Upper lobe of left lung (tissue), 6 donors: ENCODE data around the gene PLCB2. TPM values are rescaled to one million over a fixed set of nuclear protein-coding genes. Genes with fewer than 3 reads are reported as not detected.

Source experiments
- ATAC-seq, 2 donors: fragments of 200-7000 bp; cut with Tn5 transposase; one replicate each; pipeline ENCODE4 v1.9.1; 2022; ENCODE audit warnings: mild to moderate bottlenecking in 2 of 2, moderate library complexity in 2 of 2; ENCODE audit not compliant: low FRiP score in 2 of 2
- DNase-seq, 2 donors: peaks; one replicate each; pipeline ENCODE4 v3.0.0-alpha.2; 2019 to 2020
- H3K27ac ChIP-seq, 4 donors: fragments of 200-600 bp; sonication (generic); one replicate each; pipeline ENCODE4 v1.5.1; 2016 to 2019
- H3K27me3 ChIP-seq, 4 donors: fragments of 200-600 bp; sonication (generic); one replicate each; pipeline ENCODE4 v1.5.1; 2017 to 2019
- H3K36me3 ChIP-seq, 4 donors: fragments of 200-600 bp; sonication (generic); one replicate each; pipeline ENCODE4 v1.5.1; 2016 to 2019
- H3K4me1 ChIP-seq, 4 donors: fragments of 200-600 bp; sonication (generic); one replicate each; pipeline ENCODE4 v1.5.1; 2018 to 2019
- H3K4me3 ChIP-seq, 4 donors: fragments of 200-600 bp; sonication (generic); one replicate each; pipeline ENCODE4 v1.5.1; 2017 to 2019; ENCODE audit warnings: mild to moderate bottlenecking in 2 of 4, moderate library complexity in 1 of 4
- H3K9me3 ChIP-seq, 4 donors: fragments of 200-600 bp; sonication (generic); one replicate each; pipeline ENCODE4 v1.5.1; 2018 to 2019
- EP300 ChIP-seq, 4 donors: sonication (generic); formaldehyde crosslinking; IDR thresholded peaks; one replicate each; pipeline ENCODE4 v1.5.1; 2017; ENCODE audit warnings: antibody characterized with exemption in 4 of 4, control low read depth in 2 of 4
- POLR2A ChIP-seq, 4 donors: fragments of 450-650 bp; IDR thresholded peaks; one replicate each; pipeline ENCODE4 v1.5.1; 2016 to 2017; ENCODE audit warnings: antibody characterized with exemption in 4 of 4, mild to moderate bottlenecking in 2 of 4
- POLR2AphosphoS5 ChIP-seq, 2 donors: sonication (generic); formaldehyde crosslinking; IDR thresholded peaks; one replicate each; pipeline ENCODE4 v1.5.1; 2017; ENCODE audit warnings: antibody characterized with exemption in 2 of 2
- WGBS, 2 donors: methylation state at CpG; one replicate each; pipeline ENCODE4 v1.1.5; 2017 to 2018; 5-methylcytosine and 5-hydroxymethylcytosine counted together
- total RNA-seq, 6 donors: library from RNA; depleted of rRNA in 4 of 6; stranded (reverse); fragments of >200 nt in 4 of 6; gene quantifications; one replicate each; pipeline versions ENCODE4 v1.1.0 to v1.2.1, GENCODE V29; 2016 to 2021
- TF ChIP-seq, protein P1 (sequence below), 6 experiments: fragments of 450-650 bp in 4 of 6; fragments of 200-600 bp in 2 of 6; sonication (generic) in 2 of 6; IDR thresholded peaks; one replicate each; pipeline ENCODE4 v1.5.1; 2016 to 2019; ENCODE audit warnings: antibody characterized with exemption in 6 of 6
- donor health status: DM: no; HTN: no; CAD: no; lungs with moderate emphysema.
- donor health status: DM: no; HTN: yes; CAD: no; lungs with severe emphysema.

PLCB2 gene
- total RNA-seq, 6 donors from 2014 or later = 26.9 to 170 (median 85.7) TPM

DNA sequence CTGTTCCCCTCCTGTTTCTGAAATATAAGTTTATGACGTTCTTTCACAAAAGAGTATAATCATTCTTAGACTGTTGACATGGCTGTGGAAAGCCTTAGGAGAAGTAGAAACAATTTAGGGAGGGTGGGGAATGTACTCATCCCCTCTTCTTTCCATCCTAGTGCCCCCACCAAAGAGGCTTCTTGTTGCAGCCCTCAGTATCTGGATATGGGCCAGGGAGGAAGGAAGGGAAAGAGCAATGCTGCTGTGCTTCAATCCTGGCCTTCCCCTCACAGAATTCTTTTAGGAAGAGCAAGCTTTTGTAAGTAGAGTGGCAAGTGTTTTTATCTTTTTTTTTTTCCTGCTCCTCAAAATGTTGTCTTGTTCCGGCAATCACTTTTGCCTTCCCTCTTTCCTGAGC, 17.5 kb upstream of the PLCB2 start:
- ATAC-seq = no peak
- Histone ChIP-seq H3K36me3 (no peaks in the 10 kb centered on the region), H3K27ac (peak overlapping the region; percentile 13 to 91 (median 80)), H3K9me3 (no peaks in the 10 kb centered on the region), H3K27me3 (no peaks in the 10 kb centered on the region), H3K4me1 (peaks cover 31 to 72% (median 39%) of the 10 kb centered on the region in 4 donors), H3K4me3 (peak overlapping the region in 3 of 4 donors; percentile 66 to 80 (median 77))
- DNase-seq = no peak
- 20 to 29% methylated on average over 2 of the region's 2 CpGs for WGBS, 2 donors
- no peak for TF ChIP-seq EP300 (IDR thresholded peaks at IDR 0.05)
- TF ChIP-seq, protein P1, sequence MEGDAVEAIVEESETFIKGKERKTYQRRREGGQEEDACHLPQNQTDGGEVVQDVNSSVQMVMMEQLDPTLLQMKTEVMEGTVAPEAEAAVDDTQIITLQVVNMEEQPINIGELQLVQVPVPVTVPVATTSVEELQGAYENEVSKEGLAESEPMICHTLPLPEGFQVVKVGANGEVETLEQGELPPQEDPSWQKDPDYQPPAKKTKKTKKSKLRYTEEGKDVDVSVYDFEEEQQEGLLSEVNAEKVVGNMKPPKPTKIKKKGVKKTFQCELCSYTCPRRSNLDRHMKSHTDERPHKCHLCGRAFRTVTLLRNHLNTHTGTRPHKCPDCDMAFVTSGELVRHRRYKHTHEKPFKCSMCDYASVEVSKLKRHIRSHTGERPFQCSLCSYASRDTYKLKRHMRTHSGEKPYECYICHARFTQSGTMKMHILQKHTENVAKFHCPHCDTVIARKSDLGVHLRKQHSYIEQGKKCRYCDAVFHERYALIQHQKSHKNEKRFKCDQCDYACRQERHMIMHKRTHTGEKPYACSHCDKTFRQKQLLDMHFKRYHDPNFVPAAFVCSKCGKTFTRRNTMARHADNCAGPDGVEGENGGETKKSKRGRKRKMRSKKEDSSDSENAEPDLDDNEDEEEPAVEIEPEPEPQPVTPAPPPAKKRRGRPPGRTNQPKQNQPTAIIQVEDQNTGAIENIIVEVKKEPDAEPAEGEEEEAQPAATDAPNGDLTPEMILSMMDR (IDR thresholded peaks at IDR 0.05) = no peak
- no peak for TF ChIP-seq POLR2AphosphoS5 (IDR thresholded peaks at IDR 0.05)
- no peak for TF ChIP-seq POLR2A (IDR thresholded peaks at IDR 0.05)

DNA sequence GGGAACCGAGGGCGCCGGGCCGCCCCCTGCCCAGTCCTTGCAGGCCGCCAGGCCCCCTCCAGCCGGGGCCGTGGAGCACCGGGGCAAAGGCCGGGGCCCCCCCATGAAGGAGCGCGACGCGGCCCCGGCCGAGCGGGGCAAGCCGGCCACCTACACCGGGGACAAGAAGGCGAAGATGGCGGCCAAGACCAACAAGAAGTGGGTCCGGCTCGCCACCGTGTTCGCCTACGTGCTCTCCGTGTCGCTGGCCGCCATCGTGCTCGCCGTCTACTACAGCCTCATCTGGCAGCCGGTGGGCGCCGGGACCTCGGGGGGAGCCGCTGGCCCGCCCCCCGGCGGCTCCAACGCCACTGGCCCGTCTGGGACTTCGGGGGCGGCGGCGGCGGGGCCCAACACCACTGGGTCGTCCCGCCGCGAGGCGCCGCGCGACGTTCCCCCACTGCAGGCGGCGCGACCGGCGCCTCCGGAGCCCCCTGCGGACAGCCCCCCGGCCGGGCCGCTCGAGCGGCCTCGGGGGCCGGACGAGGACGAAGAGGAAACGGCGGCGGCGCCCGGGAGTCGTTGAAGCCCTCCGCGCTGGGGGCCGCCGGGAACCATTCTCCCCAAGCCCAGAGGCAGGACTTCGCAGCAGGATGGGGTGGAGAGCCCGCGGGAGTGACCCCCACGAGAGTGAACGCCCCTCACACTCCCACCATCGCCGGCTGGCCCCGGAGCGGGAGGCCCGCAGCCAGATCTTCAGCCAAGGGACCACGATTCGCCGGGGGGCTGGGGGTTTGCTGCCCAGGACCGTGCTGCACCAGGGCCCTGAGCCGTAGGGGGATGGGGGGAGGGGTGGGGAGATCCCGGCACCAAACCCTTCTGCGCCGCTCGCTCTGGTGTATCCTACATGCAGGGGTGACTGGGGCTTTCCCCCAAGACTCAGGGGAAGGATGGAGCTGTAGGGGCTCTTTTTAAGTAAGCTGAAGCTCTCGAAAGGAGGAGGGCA, 16.5 kb upstream of the PLCB2 start:
- peak; percentile 48 to 89 for DNase-seq
- Histone ChIP-seq H3K27ac (peak overlapping the region; percentile 76 to 91 (median 82)), H3K4me1 (peaks cover 22 to 63% (median 33%) of the 10 kb centered on the region in 4 donors), H3K36me3 (no peaks in the 10 kb centered on the region), H3K9me3 (no peaks in the 10 kb centered on the region), H3K27me3 (no peaks in the 10 kb centered on the region), H3K4me3 (peak overlapping the region; percentile 66 to 93 (median 78))
- TF ChIP-seq, protein P1 (IDR thresholded peaks at IDR 0.05) = no peak
- TF ChIP-seq POLR2A (IDR thresholded peaks at IDR 0.05) (no peak), EP300 (IDR thresholded peaks at IDR 0.05) (no peak)
- peak in 1 of 2 donors; percentile 1 for ATAC-seq
- WGBS, 2 donors = 0 to 3% methylated on average over 1 to 35 of the region's 101 CpGs

DNA sequence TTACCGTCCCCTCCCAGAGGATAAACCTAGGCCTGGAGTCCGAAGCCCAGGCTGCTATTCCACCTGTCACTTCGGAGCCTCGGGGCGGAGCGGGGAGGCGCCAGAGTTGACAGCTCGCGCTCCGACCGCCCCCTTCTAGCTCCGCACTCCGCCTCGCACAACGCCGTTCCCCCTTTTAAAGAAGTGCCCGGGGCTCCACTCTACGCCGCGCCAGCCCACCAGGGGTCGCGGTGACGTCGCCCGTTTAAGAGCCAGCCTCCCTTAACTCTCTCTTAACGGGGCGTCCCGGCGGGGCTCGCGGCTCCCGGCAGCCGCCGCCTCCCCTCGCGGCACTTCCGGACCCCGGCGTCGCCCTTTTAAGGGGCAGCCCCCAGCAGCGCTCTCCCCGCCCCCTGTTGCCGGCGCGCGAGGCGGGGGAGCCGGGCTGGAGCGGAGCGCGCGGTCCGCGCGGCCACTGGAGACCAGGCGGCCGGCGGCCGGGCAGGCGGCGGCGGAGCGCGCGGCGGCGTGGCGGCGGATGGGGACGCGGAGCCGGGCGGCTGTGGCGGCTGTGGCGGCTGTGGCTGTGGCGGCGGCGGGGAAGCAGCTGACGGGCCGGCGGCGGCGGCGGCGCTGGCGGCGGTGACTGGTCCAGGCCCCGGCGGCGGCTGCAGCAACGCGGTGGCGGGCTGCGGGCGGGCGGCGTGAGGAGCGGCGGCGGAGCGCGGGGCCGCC, 15.7 kb upstream of the PLCB2 start, which contains the start of gene INAFM2:
Gene INAFM2 (plus strand): TSS at position 454 of the 714 bp plus-strand sequence. CDS start 364 bp downstream, outside the sequence.
- TF ChIP-seq POLR2AphosphoS5 (IDR thresholded peaks at IDR 0.05) (peak in 1 of 2 donors; percentile 66), EP300 (IDR thresholded peaks at IDR 0.05) (no peak), POLR2A (IDR thresholded peaks at IDR 0.05) (peak in 1 of 4 donors; percentile 67)
- TF ChIP-seq, protein P1 (IDR thresholded peaks at IDR 0.05) = peak; percentile 74 to 92 (median 87)
- Histone ChIP-seq H3K4me3 (peak within 1 kb of the TSS; percentile 66 to 93 (median 78)), H3K27ac (peak within 1 kb of the TSS; percentile 76 to 91 (median 82)), H3K36me3 (no peaks in the 10 kb centered on the region), H3K4me1 (peaks cover 21 to 54% (median 29%) of the 10 kb centered on the region in 4 donors), H3K9me3 (no peaks in the 10 kb centered on the region), H3K27me3 (no peaks in the 10 kb centered on the region)
- DNase-seq (peak; percentile 93 to 98), ATAC-seq (peak; percentile 94 to 95)
- WGBS, 2 donors = 0 to 1% methylated on average over 3 to 43 of the region's 103 CpGs

DNA sequence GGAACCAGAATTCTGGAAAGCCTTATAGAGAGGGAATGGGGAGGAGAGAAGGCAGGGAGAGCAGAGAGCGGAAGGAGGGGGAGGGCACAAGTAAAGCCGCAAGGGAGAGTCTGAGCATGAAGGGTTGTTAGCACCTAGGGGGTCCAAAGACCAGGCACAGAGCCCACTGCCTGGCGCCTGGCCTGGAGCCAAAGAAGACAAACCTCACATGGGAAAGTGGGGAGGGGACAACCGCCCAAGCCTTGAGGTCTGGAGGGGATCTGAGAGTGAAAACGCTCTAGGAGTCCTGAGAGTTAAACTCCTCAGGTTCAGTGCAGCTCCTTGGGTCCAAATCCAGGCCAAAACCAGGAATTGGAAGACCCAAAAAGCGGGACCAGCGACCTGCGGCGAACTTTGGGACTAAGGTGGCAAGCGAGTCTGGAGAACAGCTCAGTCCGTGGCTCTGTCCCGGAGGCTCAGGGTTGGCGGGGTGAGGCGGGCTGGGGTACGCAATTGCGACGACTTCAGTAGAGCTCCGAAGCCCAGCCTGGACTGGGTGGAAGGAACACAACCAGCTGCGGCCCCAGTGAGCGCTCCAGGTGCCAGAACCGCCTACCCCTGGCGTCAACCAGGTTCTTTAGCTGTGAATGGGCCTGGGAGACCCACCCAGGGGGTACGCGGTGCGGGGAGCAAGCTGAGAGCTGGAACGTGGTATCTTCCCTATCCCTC, 14.9 kb upstream of the PLCB2 start:
- WGBS, 2 donors = 58 to 72% methylated on average over 20 to 26 of the region's 26 CpGs
- H3K36me3 ChIP-seq = no peaks in the 10 kb centered on the region
- no peaks in the 10 kb centered on the region for H3K9me3 ChIP-seq
- no peaks in the 10 kb centered on the region for H3K27me3 ChIP-seq
- DNase-seq (peak in 1 of 2 donors; percentile 18), ATAC-seq (no peak)
- peak overlapping the region; percentile 34 to 91 (median 70) for H3K27ac ChIP-seq
- TF ChIP-seq, protein P1 (IDR thresholded peaks at IDR 0.05) = no peak
- TF ChIP-seq EP300 (IDR thresholded peaks at IDR 0.05) (no peak), POLR2A (IDR thresholded peaks at IDR 0.05) (no peak), POLR2AphosphoS5 (IDR thresholded peaks at IDR 0.05) (no peak)
- H3K4me1 ChIP-seq = peaks cover 21 to 49% (median 25%) of the 10 kb centered on the region in 4 donors
- peak overlapping the region in 3 of 4 donors; percentile 66 to 80 (median 77) for H3K4me3 ChIP-seq
